D721Med (cell line): ENCODE results near the gene TMEM255B.

Experiments used
- DNase-seq: peaks from one replicate; pipeline ENCODE4 v3.0.0; 2011; ENCODE audit warnings: low spot score; ENCODE audit not compliant: insufficient read length
- FAIRE-seq: peaks from 2 replicates; lab custom pipeline; 2011; peaks lifted over from hg19 to GRCh38; lab: Jason Lieb, UNC
- CTCF ChIP-seq: IDR thresholded peaks from 2 replicates; pipeline ENCODE4 v1.5.1; 2012; ENCODE audit warnings: mild to moderate bottlenecking, control low read depth; ENCODE audit not compliant: insufficient read depth; ENCODE audit errors: missing control alignments

The TMEM255B gene

GRCh38 chr13:113777311-113778260 is 18.6 kb downstream of the TMEM255B start:
- DNase-seq (no peak), FAIRE-seq (no peak)

GRCh38 chr13:113781571-113781970 is 22.5 kb downstream of the TMEM255B start:
- no peak for TF ChIP-seq CTCF
- no peak for DNase-seq
- FAIRE-seq, result no peak

More at GRCh38 chr13:113777311-113778260, 18.6 kb downstream of the TMEM255B start:
- no peak for TF ChIP-seq CTCF

GRCh38 chr13:113782472-113782871 is 23.4 kb downstream of the TMEM255B start:
- FAIRE-seq (no peak), DNase-seq (no peak)
- TF ChIP-seq CTCF, result no peak

- no peak for TF ChIP-seq CTCF
- no peak for FAIRE-seq
- no peak for DNase-seq
Measured at GRCh38 chr13:113783200-113783881, 24.3 kb downstream of the TMEM255B start.

GRCh38 chr13:113783966-113784644 is 25.1 kb downstream of the TMEM255B start:
- FAIRE-seq, result no peak
- TF ChIP-seq CTCF, result no peak
- no peak for DNase-seq

- TF ChIP-seq CTCF, result no peak
- FAIRE-seq (no peak), DNase-seq (no peak)
Measured at GRCh38 chr13:113784645-113785024, 25.6 kb downstream of the TMEM255B start.
